ENCODE measurements around the gene SHANK2. TPM values are rescaled to one million over a fixed set of nuclear protein-coding genes. Genes with fewer than 3 reads are reported as not detected.

The SHANK2 gene
- total RNA-seq, 1 donor from 2014 or later, result 16.0 TPM

DNA sequence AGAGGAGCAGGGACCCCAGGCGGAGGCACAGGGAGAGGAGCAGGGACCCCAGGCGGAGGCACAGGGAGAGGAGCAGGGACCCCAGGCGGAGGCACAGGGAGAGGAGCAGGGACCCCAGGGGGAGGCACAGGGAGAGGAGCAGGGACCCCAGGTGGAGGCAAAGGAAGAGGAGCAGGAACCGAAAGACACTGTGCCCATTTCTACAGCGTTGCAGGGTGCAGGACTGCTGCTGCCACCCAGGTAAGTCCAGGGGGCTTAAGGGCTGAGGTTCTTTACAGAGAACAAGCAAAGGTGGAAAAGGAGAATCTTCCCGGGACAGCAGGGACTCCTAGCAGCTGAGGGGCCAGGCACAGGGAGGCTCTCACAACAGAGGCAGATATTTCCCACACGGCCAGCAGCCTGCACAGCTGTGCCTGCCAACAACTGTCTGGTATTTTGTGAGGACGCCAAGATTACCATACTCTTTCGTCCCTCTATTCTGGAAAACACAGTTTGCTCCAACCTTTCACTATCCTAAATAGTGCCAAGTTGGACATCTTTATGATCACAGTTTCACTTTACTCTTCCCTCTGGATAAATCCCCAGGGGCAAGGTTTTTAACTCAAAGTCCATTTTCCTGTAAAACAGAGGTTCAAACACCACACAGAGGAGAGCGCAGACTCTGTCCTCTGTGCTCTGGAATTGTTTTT lies 39.4 kb downstream of the SHANK2 start:
- no peak overlapping the region for H3K4me3 ChIP-seq (ENCODE audit: low read depth, low read length)
- no peak for TF ChIP-seq CTCF (IDR thresholded peaks at IDR 0.05; ENCODE audit: insufficient read depth, low read length, poor library complexity, severe bottlenecking)

DNA sequence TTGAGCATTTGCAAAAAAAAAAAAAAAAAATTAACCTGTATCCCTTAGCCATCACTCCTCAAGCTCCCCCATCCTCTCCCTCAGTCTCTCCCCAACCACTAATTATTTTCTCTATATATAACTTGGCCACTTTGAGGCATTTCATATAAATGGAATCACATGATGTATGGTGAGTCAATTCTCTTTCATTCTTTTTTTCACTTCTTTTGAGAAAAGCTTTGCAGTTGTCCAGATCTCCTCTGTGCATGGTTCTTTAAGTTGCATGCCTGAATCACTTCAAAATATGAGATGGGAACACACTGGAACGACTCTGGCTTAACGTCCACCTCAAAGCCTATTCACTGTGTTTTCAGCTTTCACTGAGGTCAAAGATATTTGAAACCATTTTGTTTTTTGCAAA lies 40.7 kb downstream of the SHANK2 start:
- Histone ChIP-seq H3K4me3 (ENCODE audit: low read depth, low read length) (no peak overlapping the region), H3K27me3 (ENCODE audit: control insufficient read depth, insufficient read depth, low read length) (no peaks in the 10 kb centered on the region), H3K36me3 (ENCODE audit: control insufficient read depth, insufficient read depth, low read length) (no peaks in the 10 kb centered on the region)
- TF ChIP-seq CTCF (IDR thresholded peaks at IDR 0.05; ENCODE audit: insufficient read depth, low read length, poor library complexity, severe bottlenecking), result no peak
- no peak for DNase-seq (ENCODE audit: low read depth)

More for the DNA sequence above, 39.4 kb downstream of the SHANK2 start:
- Histone ChIP-seq H3K36me3 (ENCODE audit: control insufficient read depth, insufficient read depth, low read length) (no peaks in the 10 kb centered on the region), H3K27me3 (ENCODE audit: control insufficient read depth, insufficient read depth, low read length) (no peaks in the 10 kb centered on the region)
- DNase-seq (ENCODE audit: low read depth), result no peak

DNA sequence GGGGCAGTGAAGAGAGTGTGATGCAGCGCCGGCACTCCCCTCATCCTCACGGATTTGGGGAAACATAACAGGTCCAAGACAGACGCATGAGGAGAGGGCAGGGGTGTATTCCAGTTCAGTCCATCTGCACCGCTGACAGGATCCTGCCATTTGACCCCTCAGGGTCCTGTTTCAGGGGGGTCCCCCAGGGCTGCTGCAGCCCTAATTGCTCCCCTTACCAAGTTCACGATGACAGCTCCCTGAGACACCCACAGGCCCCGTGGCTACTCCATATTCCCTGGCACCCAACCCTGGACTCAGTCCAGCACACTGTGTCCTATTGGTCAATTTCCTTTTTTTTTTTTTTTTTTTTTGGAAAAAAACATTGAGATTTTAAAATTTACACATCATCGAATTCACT lies 41.5 kb downstream of the SHANK2 start:
- no peaks in the 10 kb centered on the region for H3K27me3 ChIP-seq (ENCODE audit: control insufficient read depth, insufficient read depth, low read length)
- DNase-seq (ENCODE audit: low read depth), result no peak
- no peak for TF ChIP-seq CTCF (IDR thresholded peaks at IDR 0.05; ENCODE audit: insufficient read depth, low read length, poor library complexity, severe bottlenecking)
- H3K36me3 ChIP-seq (ENCODE audit: control insufficient read depth, insufficient read depth, low read length), result no peaks in the 10 kb centered on the region
- no peak overlapping the region for H3K4me3 ChIP-seq (ENCODE audit: low read depth, low read length)

GRCh38 chr11:71209656-71210055 lies 42.7 kb downstream of the SHANK2 start:
- no peaks in the 10 kb centered on the region for H3K27me3 ChIP-seq (ENCODE audit: control insufficient read depth, insufficient read depth, low read length)
- H3K36me3 ChIP-seq (ENCODE audit: control insufficient read depth, insufficient read depth, low read length), result no peaks in the 10 kb centered on the region
- no peak for DNase-seq (ENCODE audit: low read depth)
- H3K4me3 ChIP-seq (ENCODE audit: low read depth, low read length), result no peak overlapping the region
- no peak for TF ChIP-seq CTCF (IDR thresholded peaks at IDR 0.05; ENCODE audit: insufficient read depth, low read length, poor library complexity, severe bottlenecking)

GRCh38 chr11:71209181-71209580 lies 43.2 kb downstream of the SHANK2 start:
- no peak for TF ChIP-seq CTCF (IDR thresholded peaks at IDR 0.05; ENCODE audit: insufficient read depth, low read length, poor library complexity, severe bottlenecking)
- H3K27me3 ChIP-seq (ENCODE audit: control insufficient read depth, insufficient read depth, low read length), result no peaks in the 10 kb centered on the region
- no peak overlapping the region for H3K4me3 ChIP-seq (ENCODE audit: low read depth, low read length)
- no peaks in the 10 kb centered on the region for H3K36me3 ChIP-seq (ENCODE audit: control insufficient read depth, insufficient read depth, low read length)
- DNase-seq (ENCODE audit: low read depth), result no peak
